ENCODE results near the gene SPATA33.

Gene SPATA33

DNA sequence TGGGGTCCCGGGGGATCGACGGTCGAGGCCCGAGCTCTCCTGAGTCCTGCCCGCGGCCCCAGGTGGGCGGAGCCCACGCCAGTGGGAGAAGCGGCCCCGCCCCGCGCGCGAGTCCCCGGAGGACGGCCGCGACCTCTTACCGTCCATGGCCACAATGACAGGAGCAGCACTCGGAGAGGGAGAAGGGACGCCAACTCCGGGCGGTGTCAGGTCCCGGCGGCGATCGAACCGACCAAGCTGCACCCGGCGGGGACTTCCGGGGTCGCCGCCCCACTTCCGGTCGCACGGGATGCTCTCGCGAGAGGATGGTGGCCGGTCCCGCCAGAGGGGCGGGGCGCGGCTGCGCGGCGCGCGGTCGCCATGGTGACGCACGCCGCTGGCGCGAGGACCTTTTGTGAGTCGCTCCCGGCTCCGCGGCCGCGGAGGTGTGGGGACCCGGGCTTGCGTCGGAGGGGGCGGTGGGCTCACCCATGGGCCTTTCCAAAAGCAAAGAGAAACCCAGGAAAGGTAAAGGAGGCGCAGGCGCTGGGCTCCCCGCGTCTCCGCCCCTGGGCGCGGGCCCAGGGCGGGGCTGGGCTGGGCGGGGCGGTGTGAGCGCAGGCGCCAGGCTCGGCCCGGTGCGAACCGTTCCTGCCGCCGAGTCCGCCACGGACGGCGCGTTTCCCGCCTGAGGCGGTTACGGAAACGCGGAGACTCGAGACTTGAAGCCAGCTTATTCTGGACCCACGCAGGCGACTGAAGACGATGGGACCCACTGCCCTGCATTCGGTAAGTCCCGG is at the start of gene SPATA33, which contains the start of gene CHMP1A:
Gene SPATA33, plus strand, starts transcription at position 395 of the 779 bp plus-strand sequence. Its CDS starts 76 bp downstream, at position 471.
Gene CHMP1A, minus strand, starts transcription at position 267 of the 779 bp plus-strand sequence. Its CDS starts 120 bp downstream, at position 147.
- ChIA-PET CTCF (interaction anchor here (0.8 to 2.2 kb wide), 4 partner anchors 13 to 43 kb away, joined by 3 to 8 read pairs (median 4); partner anchors contain the start of gene SPATA2L), POLR2A (interaction anchor here (0.6 kb wide), 1 partner anchor 24 kb away, joined by 4 read pairs; no protein-coding TSS in a partner anchor)
- peak; percentile 99 for DNase-seq (ENCODE audit: extremely low spot score)
- TF ChIP-seq, protein P1, sequence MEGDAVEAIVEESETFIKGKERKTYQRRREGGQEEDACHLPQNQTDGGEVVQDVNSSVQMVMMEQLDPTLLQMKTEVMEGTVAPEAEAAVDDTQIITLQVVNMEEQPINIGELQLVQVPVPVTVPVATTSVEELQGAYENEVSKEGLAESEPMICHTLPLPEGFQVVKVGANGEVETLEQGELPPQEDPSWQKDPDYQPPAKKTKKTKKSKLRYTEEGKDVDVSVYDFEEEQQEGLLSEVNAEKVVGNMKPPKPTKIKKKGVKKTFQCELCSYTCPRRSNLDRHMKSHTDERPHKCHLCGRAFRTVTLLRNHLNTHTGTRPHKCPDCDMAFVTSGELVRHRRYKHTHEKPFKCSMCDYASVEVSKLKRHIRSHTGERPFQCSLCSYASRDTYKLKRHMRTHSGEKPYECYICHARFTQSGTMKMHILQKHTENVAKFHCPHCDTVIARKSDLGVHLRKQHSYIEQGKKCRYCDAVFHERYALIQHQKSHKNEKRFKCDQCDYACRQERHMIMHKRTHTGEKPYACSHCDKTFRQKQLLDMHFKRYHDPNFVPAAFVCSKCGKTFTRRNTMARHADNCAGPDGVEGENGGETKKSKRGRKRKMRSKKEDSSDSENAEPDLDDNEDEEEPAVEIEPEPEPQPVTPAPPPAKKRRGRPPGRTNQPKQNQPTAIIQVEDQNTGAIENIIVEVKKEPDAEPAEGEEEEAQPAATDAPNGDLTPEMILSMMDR (IDR thresholded peaks at IDR 0.05; ENCODE audit: control extremely low read depth, extremely low read depth, low read depth, missing control alignments), result no peak

DNA sequence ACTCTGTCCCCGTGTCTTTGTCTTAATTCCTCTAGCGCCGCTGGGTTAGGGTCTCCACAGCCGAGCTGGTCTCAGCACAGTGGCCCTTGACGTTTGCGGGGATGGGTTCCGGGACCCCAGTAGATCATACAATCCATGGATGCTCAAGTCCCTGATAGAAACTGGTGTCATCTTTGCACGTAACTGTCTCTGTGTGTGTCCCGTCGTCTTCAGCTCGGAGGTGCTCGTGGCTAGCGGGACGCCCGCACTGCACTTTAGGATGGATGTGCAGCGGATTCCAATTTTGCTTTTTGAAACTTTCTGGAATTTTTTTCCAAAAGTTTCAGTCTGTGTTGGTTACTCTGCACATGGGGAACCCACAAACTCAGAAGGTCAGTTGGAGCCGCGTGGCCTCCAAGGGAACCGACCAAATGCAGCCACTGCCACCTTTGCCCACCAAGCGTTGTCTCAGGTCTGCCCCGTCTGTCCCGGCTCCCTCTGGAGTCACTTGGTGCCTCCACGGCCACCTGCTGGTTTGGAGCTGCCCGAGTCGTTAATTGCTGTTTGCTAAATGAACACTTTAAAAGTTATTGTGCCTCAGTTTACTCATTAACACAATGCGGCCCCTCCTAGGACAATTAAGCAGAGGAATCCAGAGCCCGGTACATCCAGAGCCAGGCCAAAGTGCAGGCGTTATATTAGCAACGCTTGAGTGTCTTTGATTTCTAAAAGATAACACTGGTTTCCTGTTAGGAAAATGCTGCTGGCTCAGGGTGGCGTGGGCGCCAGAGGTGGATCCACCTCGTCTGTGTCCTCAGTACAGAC is 49.5 kb upstream of the SPATA33 start:
- DNase-seq (ENCODE audit: extremely low spot score), result no peak
- TF ChIP-seq, protein P1 (IDR thresholded peaks at IDR 0.05; ENCODE audit: control extremely low read depth, extremely low read depth, low read depth, missing control alignments), result no peak
- ChIA-PET CTCF (interaction anchor here (0.6 to 1.3 kb wide), 2 partner anchors 30 to 236 kb away, joined by 3 read pairs; no protein-coding TSS in a partner anchor), POLR2A (no interaction called here)

DNA sequence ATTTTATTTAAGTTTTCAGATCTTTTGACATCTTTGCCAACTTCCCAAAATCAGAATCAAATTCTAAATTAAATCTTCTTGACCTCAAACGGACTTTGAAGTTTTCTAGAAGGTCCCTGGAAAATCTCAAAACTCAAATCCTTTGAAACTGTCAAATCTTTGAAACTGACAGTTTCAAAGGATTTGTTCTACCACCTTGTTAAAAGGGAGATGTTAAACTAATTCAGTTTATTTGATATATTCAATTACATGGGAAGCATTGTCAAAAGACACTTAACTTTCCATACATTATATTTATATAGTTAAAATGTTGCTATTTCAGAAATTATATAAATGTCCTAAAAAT is 47.6 kb upstream of the SPATA33 start:
- ChIA-PET POLR2A (no interaction called here), CTCF (no interaction called here)
- DNase-seq (ENCODE audit: extremely low spot score), result no peak
- TF ChIP-seq, protein P1 (IDR thresholded peaks at IDR 0.05; ENCODE audit: control extremely low read depth, extremely low read depth, low read depth, missing control alignments), result no peak

DNA sequence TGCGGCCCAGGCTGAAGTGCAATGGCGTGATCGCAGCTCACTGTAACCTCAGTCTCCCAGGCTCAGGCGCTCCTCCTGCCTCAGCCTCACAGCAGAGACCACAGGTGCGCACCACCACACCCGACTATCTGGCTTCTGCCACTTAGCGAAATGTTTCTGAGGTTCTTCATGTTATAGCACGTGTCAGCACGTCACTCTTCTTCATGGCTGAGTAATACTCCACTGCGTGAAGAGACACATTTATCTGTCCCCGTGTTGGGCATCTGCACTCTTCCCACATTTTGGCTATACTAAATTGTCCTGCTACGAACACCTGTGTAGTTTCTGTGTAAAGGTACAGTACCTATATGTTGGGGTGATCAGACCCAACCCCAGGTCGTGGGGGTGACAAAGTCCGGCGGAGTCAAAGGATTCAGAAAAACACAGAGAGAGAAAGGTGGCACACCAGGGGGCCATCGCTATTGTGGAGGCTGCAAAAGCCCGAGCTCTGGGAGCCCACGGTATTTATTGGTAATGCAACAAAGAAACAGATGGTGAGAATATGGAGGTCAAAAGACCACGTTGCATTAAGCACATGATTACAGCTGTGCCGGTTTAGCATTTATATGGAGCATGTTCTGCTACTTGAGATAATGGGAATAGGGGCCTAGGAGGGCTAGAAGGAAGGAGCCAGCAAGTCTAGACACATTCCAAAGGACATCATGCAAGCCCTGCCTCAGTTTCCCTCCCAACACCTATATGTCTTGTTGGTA is 45.0 kb upstream of the SPATA33 start:
- TF ChIP-seq, protein P1 (IDR thresholded peaks at IDR 0.05; ENCODE audit: control extremely low read depth, extremely low read depth, low read depth, missing control alignments), result no peak
- ChIA-PET CTCF (no interaction called here), POLR2A (no interaction called here)
- DNase-seq (ENCODE audit: extremely low spot score), result no peak

DNA sequence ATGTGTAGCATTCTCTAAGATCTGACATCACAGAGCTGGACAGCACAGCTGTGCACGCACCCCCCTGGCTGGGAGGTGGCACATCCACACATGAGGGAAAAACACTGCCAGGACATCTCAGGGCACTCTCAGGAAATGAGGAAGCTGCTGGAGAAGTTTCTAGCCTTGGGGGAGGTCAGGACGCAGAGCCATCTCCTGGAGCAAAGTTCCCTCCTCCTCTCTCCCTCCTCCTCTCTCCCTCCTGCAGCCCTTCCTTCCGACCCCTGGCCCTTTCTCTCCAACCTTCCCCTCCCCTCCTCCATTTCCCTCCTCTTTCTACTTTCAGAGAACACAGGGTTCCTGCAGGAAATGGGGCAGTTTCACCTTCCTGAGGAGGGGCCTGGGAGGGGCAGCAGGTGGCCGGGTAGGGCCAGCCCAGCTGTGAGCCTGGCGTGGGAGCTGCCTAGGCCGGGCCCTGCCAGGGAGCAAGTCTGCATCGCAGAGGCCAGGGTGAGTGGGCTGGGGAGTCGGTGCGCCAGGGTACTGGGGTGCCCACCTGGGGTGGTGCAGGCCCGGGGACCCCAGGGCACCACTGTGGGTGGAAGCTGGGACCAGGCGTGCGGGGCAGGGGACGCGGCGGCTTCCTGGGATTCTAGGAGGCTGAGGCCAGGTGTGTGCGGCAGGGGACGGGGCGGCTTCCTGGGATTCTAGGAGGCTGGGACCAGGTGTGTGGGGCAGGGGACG is 44.2 kb upstream of the SPATA33 start, which contains the start of gene DPEP1:
Gene DPEP1, plus strand, starts transcription at position 412 of the 723 bp plus-strand sequence. CDS start 16,769 bp downstream, outside the sequence.
- CTCF ChIA-PET, result interaction anchor here (1.2 to 2.8 kb wide), 3 partner anchors 7 to 247 kb away, joined by 3 to 18 read pairs (median 15); no protein-coding TSS in a partner anchor
- POLR2A ChIA-PET, result no interaction called here
- no peak for DNase-seq (ENCODE audit: extremely low spot score)
- TF ChIP-seq, protein P1 (IDR thresholded peaks at IDR 0.05; ENCODE audit: control extremely low read depth, extremely low read depth, low read depth, missing control alignments), result no peak

Measured in GM10248 (cell line).